GM21381 (cell line): ENCODE measurements around the gene MYADML2.
"Not testable (repeated sequence)": the region's sequence is repeated elsewhere in the genome, so short reads cannot be mapped to it uniquely, and the experiment has no call there.

Experiments used
- ATAC-seq: cut with Tn5 transposase; IDR thresholded peaks from one replicate; pipeline ENCODE4 v1.9.1; 2021; ENCODE audit warnings: mild to moderate bottlenecking, moderate library complexity; ENCODE audit not compliant: unreplicated experiment

MYADML2 gene

GRCh38 chr17:81959362-81960129 is 12.5 kb upstream of the MYADML2 start:
- peak; percentile 70 for ATAC-seq

DNA sequence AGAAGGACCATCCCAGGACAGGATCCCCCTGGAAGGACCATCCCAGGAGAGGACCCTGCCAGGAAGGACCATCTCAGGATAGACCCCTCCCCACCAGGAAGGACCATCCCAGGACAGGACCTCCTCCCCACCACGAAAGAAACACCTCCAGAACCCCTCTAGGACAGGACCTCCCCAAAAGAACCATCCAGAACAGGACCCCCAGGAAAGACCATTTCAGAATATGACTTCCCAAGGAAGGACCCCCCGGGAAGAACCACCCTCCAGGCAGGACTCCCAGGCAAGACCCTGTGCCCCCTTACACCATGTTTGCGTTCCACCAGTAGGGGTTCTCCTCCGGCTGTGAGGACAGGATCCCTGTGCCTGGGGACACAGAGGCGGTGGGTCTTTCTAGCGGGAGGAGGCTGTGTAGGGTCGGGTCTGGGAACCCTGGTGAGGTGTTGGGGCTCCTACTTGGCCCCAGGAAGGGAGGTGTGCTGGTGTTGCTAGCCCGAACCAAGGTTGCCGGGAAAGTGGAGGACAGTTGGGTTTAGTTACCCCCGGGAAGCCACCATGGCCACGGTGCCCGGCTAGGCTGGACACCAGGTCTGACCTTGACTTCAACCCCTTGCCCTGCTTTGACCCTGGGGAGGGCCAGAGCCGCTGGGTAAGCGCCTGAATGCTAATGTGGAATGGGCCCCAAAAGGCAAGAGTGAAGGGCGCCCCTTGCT is 11.8 kb upstream of the MYADML2 start:
- no peak for ATAC-seq

DNA sequence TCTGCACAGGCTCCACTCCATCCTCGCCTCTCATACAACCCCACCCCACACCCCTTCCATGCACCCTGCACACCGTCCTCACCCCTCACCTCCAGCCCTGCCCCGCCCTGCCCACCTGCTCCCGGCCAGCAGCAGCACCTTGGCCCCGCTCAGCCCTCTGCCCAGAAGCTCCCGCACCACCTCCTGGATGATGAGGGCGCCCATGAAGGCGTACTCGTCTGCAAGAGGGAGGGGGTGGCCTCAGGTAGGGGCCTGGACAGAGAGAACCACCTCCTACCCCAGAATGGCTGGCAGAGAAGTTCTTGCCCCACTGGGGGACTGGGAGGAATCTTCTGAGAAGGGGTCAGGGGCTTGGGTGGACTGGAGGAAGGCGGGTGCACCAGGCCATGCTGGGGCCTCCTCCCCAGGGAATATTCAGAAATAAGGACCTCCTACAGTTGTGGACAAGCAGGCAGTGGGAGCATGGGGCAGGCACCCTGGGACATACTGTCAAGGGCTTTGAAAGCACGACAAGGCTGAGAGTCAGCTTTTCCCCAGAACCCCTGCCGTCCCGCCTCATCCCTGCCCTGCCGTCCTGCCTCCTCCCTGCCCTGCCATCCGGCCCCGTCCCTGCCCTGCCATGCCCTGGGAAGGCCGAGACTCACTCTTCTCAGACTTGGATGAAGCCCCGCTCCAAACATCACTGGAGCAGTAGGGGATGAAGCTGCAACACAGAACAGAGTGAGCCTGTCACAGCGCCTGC is 10.8 kb upstream of the MYADML2 start:
- no peak for ATAC-seq

DNA sequence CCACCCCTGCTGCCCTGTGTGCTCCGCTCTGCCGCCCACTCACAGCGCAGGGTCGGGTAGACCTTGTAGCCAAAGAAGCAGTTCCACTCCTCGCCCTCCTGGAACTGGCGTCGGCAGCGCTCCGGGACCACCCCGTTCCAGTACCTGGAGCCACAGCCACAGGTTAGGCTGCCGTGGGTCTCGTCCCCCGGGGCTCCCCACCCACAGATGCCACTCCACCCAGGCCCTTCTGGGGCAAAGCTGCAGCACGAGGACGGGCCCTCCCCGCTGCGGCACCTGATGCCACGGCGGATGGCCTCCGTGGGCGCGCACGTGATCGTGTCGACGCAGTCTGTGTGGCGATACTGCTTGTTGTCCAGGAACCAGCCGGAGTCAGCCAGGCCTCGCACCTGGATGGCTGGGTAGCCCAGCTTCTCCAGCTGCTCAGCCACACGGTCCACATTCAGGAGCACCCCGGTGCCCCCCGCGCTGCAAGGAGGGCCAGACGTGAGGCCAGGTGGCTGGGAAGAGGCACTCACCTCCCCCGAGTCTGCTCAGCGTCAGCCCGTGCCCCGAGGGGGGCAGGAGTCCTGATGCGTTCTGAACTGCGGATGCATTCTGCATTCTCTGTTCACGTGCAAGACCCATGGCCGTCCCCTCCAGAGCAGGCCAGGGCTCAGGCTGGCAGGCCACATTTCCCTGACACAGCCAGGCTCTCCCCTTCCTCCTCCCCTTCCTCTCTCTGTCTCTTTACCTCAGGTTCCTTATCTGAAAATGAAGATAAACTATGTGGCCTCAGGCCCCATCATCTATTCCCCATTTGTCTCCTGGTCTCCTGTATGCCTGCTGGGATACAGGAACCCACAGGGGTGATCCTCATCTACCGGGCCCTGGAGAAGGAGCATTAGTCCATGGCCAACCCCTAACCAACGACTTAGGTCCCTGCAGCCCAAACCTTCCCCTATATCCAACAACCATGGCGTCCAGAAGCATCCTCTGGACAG is 9.9 kb upstream of the MYADML2 start:
- ATAC-seq, result no peak

DNA sequence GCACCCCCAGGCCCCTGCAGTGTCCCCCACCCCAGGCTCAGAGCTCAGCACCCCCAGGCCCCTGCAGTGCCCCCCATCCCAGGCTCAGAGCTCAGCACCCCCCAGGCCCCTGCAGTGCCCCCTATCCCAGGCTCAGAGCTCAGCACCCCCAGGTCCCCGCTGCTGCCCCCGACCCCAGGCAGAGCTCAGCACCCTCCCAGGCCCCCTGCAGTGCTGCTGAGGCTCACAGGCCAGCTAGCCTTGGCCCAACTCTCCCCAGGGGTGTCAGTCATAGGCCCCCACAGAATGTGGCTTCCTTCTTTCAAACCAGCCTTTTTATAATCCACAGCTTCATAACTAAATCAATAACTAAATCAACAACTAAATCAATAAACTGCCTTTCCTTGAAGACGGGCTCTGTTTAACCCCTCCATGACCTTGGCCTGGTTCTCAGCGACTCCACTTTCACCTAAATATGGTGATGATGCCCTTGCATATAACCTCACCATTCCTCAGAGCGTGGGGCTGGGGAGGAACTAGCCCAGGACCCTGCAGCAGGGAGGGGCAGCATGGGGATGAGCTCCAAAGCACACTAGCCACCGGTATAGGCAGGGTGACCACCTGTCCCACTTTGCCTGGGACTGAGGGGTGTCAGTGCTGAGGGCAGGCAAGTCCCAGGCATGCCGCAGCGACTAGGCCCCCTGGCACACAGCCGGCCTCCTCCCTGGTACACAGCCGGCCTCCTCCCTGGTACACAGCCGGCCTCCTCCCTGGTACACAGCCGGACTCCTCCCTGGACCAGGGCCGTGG is 8.9 kb upstream of the MYADML2 start:
- ATAC-seq, result no peak

- no peak for ATAC-seq
These were observed 8.1 kb upstream of the MYADML2 start for GRCh38 chr17:81955058-81955681.

DNA sequence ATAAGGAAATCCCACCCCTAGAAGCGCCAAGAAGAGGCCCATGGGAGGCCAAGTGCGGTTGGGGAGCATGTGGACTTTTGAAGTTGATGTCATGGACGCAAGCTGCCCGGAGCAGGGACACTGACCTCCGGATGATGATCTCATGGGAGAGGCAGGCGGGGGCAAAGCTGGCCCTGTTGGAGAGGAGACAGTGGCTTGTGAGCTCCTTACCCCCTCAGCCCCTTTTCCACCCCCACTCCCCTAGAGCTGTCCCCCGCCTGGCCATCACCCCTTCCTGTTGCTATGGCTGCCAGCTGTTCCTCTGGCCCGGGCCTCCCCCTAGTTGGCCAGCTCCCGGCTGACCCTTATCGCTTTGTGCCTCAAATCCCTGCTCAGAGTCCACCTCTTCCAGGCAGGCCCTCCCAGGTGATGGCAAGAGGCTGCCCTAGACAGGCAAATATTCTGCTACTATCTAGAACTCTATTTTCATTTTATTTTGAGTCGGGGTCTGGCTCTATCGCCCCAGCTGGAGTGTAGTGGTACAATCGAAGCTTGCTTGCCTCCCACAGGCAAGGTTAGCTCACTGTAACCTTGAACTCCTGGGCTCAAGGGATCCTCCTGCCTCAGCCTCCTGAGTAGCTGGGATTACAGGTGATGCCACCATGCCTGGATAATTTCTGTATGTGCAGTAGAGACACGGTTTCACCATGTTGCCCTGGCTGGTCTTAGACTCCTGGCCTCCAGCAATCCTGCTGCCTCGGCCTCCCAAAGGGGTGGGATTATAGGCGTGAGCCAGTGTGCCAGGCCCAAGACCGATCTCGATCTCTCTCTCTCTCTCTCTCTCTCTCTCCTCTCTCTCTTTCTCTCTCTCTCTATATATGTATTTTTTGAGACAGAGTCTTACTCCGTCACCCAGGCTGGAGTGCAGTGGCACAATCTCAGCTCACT is 7.4 kb upstream of the MYADML2 start:
- no peak for ATAC-seq

- not testable (repeated sequence) for ATAC-seq
These were observed 6.4 kb upstream of the MYADML2 start for GRCh38 chr17:81953443-81953842.

DNA sequence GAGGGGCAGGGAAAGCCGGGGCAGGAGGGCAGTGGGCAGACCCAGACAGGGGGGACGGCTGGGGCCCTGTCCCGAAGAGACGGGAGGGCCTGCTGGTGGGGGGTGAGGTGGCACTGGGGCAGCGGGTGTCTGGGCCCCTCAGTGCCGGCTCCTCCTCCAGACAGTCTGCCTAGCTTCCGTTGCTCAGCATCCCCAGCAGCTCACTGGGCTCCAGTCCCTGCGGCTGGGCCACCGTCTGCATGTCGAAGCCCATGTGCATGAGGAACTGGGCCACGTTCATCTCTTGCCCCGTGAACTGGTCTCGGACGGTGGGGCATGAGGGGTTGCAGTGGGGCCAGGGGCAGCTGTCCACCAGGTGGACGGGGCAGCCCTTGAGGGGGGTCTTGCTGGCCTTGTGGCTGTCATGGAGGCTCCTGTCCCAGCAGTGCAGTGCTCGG is 5.8 kb upstream of the MYADML2 start:
- no peak for ATAC-seq

DNA sequence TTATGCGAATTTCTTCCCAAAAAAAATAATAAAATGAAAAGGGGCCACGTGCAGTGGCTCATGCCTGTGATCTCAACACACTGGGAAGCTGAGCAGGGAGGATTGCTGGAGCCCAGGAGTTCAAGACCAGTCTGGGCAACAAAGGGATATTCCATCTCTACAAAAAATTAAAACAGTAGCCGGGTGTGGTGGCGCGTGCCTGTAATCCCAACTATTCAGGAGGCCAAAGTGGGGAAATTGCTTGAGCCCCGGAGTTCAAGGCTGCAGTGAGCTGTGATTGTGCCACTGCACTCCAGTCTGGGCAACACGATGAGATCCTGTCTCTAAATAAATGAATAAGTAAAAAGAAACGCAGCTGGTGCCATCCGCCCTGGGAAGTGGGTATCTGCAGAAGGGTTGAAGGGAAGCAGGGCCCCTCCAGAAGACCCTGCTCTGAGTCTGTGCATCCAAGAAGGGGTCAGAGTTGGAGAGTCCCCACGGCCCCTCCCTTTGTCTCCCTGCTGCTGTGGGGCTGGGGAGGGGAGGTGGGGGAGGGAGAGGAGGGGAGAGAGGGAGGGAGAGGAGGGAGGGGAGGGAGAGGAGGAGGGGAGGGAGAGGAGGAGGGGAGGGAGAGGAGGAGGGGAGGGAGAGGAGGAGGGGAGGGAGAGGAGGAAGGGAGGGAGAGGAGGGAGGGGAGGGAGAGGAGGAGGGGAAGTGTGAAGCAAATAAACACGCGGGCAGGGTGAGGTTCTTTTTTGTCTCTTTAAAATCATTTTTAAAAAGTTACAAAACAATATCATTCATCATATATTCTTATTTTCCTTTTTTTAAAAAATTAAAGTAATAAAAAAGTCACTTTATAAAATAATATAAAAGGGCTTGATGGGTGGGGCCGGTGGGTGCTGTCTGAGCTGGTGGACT is 5.0 kb upstream of the MYADML2 start:
- ATAC-seq, result no peak

DNA sequence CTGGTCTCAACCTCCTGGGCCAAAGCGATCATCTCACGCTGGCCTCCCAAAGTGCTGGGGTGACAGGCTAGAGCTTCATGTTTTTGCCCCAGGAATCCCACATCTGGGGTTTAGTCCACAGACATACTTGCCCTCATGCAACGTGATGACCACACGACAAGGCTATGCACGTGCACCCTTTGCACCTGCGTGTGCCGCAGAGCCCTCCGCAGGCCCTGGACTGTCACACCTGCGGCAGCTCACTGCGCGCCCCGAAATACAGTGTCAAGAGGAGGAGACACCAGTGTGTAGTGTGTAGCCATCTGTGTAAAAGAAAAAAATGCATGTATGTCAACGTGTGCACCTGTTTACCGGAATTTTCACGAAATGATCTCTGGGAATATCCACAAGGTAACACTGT is 3.5 kb upstream of the MYADML2 start:
- ATAC-seq, result no peak

DNA sequence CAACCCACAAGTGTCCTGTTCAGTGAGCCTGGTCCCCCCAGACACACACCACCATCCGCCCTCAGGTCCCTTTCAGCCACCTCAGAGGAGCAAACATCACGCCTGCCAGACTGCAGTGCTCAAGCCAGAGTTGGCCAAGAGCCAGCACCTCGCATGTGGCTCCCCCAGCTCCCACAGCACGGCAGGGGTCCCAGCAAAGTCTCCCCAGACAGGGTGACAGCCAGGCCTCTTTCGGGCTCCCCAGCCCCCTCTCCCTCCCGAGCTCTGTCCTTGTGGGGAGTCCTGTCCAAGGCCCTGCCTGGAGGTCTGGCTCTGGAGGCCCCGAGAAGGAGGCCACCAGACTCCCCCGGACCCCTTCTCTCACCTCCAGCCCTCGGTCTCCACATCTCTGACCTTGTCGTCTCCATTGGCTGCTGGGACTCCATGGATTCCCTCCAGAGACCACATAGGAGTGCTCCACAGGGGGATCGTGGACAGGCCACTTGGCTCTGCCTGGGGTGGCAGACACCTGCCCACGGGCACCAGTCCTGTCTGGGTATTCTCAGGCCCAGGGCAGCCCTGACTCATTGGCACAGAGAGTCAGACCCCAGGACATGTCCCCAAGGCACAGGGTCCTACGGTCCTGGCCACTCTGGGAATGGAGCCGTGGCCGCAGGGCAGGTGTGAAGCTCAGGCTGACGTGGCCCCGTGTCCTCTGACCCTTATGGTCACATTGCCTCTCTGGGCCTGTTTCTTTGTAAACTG is 1.8 kb upstream of the MYADML2 start:
- ATAC-seq, result no peak

DNA sequence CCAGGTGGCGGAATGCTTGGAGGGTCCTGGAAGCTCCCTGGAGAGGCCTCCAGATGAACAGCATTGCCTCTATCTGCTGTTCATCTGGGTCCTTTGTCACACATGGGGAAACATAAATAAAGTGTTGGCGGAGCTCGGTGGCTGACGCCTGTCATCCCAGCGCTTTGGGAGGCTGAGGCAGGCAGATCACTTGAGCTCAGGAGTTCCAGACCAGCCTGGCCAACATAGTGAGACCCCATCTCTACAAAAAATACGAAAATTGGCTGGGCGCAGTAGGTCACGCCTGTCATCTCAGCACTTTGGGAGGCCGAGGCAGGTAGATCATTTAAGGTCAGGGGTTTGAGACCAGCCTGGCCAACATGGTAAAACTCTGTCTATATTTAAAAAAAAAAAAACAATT is 2.2 kb downstream of the MYADML2 start:
- ATAC-seq, result no peak

DNA sequence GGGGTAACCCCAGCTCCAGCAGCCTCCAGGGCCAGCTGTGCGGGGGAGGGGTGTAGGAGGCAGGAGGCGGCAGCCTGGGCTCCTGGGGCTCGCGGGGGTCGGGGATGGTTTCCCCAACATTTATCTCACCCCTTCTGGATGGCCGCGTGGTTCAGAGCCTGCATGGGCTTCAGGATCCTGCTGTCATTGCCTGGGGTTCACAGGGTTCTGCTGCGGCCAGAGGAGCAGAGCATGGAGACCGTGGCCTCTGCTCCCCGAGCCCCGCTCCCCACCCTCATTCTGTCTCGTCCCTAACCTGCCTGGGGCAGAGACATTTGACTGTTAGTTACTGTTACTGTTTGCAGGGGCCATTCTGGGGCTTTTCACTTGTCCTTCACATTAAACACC is 4.9 kb downstream of the MYADML2 start:
- ATAC-seq, result no peak

GRCh38 chr17:81941484-81942166 is 5.4 kb downstream of the MYADML2 start:
- ATAC-seq, result no peak
